HAP-1 (cell line): Measurements from ENCODE around the gene UNC119.

Experiments used
- DNase-seq, 2 experiments: peaks; one replicate each; pipeline ENCODE4 v3.0.0-alpha.2; 2016 to 2020; ENCODE audit warnings: low spot score in 2 of 2
- H3K27me3 ChIP-seq: fragments of 250-450 bp; sonication (Bioruptor Pico); 2 replicates; pipeline ENCODE4 v1.5.1; 2020; ENCODE audit warnings: low read depth, mild to moderate bottlenecking, moderate library complexity
- H3K36me3 ChIP-seq: fragments of 250-450 bp; sonication (Bioruptor Pico); replicated peaks from 2 replicates; pipeline ENCODE4 v1.5.1; 2020; ENCODE audit warnings: mild to moderate bottlenecking
- H3K4me1 ChIP-seq: fragments of 250-450 bp; sonication (Bioruptor Pico); 2 replicates; pipeline ENCODE4 v1.5.1; 2020; ENCODE audit warnings: mild to moderate bottlenecking
- H3K4me3 ChIP-seq: fragments of 250-450 bp; sonication (Bioruptor Pico); 2 replicates; pipeline ENCODE4 v1.5.1; 2020; ENCODE audit warnings: mild to moderate bottlenecking, moderate library complexity
- H3K9me3 ChIP-seq: fragments of 250-450 bp; sonication (Bioruptor Pico); 2 replicates; pipeline ENCODE4 v1.5.1; 2020; ENCODE audit warnings: mild to moderate bottlenecking, moderate library complexity
- in situ Hi-C: fragments of 300-500 bp; cut with MboI; formaldehyde crosslinking; loops from 3 replicates; pipeline ENCODE4 v1.14.3; 2020; ENCODE audit warnings: low sequenced_read_pairs, inconsistent platforms, mixed read lengths

The UNC119 gene

GRCh38 chr17:28567604-28568003, 15.2 kb upstream of the UNC119 start:
- Histone ChIP-seq H3K4me3 (no peak overlapping the region), H3K9me3 (no peaks in the 10 kb centered on the region), H3K27me3 (no peaks in the 10 kb centered on the region), H3K36me3 (peaks cover 34% of the 10 kb centered on the region), H3K4me1 (peaks cover 10% of the 10 kb centered on the region)
- in situ Hi-C loops: no loop called here
- DNase-seq: no peak

GRCh38 chr17:28563475-28563874, 11.1 kb upstream of the UNC119 start:
- in situ Hi-C loops: no loop called here
- DNase-seq: no peak
- H3K27me3 ChIP-seq: no peaks in the 10 kb centered on the region

GRCh38 chr17:28555022-28555421, 2.6 kb upstream of the UNC119 start:
- Histone ChIP-seq H3K27me3 (no peaks in the 10 kb centered on the region), H3K9me3 (no peaks in the 10 kb centered on the region), H3K36me3 (peaks cover 67% of the 10 kb centered on the region), H3K4me1 (peaks cover 3% of the 10 kb centered on the region), H3K4me3 (no peak overlapping the region)
- DNase-seq: no peak
- in situ Hi-C loops: no loop called here

More at GRCh38 chr17:28563475-28563874, 11.1 kb upstream of the UNC119 start:
- Histone ChIP-seq H3K4me1 (no peaks in the 10 kb centered on the region), H3K9me3 (no peaks in the 10 kb centered on the region), H3K4me3 (no peak overlapping the region), H3K36me3 (peaks cover 63% of the 10 kb centered on the region)

DNA sequence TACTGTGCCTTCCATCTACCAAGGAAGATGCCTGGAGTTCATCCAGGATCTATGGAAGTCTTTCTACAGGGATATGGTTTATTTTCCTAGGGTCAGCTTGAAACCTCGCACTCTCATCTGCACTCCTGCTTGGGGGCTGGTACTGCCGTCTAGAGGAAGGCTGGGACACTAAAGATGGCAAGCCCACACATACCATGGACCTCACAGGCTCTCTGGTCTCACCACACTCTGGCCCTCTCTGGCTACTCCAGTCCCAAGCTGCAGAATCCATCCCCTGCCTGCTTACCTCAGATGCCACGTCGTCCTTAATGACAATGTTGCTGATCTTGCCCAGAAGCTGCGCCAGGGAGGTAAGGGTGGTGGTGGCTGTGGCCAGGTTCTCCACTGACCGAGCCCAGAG, 2.1 kb upstream of the UNC119 start:
- in situ Hi-C loops: no loop called here
- Histone ChIP-seq H3K4me3 (no peak overlapping the region), H3K27me3 (no peaks in the 10 kb centered on the region), H3K4me1 (peaks cover 3% of the 10 kb centered on the region), H3K36me3 (peaks cover 63% of the 10 kb centered on the region), H3K9me3 (no peaks in the 10 kb centered on the region)
- no peak for DNase-seq

DNA sequence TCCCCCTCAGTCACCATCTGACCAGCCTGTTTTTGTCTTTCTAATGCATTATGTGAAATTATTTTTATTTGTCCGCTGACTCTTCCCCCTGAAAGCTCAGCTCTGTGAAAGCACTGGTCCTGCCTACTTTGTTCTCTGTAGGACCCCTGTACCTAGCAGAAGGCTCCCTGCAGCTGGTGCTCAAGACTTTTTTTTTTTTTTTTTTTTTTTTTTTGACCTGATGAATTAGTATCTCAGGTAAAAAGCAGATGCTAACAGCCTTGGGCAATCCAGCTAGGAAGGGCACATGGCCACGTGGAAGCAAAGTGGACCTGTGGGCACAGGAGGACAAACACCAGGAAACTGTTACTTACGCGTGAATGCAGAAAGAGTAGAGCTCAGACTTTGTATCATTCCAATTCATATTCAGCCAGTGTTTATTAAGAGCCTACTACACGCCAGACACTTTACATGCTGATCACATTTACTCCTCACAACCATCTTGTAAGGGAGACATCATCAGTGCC, 629 bp upstream of the UNC119 start:
- H3K4me1 ChIP-seq: peaks cover 3% of the 10 kb centered on the region
- no peaks in the 10 kb centered on the region for H3K27me3 ChIP-seq
- in situ Hi-C loops: no loop called here
- DNase-seq: no peak
- peak overlapping the region; percentile 72; the same call in 1 of the 2 replicates for H3K4me3 ChIP-seq
- H3K9me3 ChIP-seq: no peaks in the 10 kb centered on the region
- peaks cover 51% of the 10 kb centered on the region for H3K36me3 ChIP-seq

DNA sequence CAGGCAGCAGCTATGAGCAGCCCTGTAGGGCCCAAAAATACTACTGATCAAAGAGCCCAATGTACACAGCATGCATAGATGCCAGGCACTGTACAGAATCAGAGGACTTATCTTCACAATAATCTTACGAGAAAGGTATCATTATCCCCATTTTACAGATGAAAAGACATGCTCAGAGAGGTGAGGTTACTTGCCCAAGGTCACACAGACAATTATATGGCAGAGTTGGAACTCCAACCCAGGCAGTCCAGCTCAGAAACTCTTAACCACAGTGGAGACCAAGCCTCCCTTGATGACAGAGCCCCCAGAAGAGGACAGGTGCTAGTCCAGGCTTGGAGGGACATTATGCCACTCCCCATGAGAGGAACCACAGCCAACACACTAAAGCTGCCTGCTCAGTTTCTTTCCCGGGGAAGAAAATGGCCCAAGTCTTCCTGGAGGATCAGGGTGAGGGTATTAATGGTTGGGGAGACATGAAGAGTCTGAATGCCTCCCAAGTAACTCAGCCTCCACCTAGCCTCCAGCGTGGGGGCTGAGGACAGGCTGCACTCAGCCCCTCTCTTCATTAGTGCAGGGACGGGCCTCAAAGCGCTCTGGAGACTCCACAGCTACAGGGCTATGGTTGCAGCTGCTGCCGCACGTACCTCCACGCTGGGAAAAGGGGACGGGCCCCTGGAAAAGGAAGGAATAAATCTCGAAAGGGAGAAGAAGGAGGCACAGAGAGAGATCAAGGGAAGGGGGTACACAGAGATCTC, 826 bp downstream of the UNC119 start:
- Histone ChIP-seq H3K36me3 (peaks cover 44% of the 10 kb centered on the region), H3K9me3 (no peaks in the 10 kb centered on the region), H3K4me1 (peaks cover 3% of the 10 kb centered on the region), H3K4me3 (peak overlapping the region; percentile 72), H3K27me3 (no peaks in the 10 kb centered on the region)
- in situ Hi-C loops: no loop called here
- peak; percentile 16 to 46 for DNase-seq

DNA sequence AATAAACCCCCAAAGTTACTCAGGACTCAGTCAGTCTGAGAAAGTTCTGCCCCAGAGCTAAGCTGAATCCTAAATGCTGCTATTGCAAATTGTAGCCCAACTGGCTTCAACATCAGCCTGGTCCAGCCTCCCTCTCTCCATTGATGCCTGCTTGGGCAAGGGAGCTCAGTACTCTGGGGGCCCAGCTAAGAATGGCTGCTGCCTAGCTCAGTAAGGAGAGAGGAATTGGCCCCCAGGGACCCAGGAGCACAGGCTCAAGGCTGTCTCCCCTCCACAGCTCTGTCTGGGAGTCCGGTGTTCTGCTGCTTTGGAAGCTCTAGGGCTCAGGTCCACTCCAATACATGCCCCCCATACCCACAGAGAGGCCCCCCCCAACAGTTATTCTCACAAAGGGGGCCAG, 1.6 kb downstream of the UNC119 start:
- DNase-seq: no peak
- Histone ChIP-seq H3K9me3 (no peaks in the 10 kb centered on the region), H3K4me3 (no peak overlapping the region), H3K36me3 (peaks cover 37% of the 10 kb centered on the region), H3K27me3 (no peaks in the 10 kb centered on the region), H3K4me1 (peaks cover 3% of the 10 kb centered on the region)
- in situ Hi-C loops: no loop called here

- Histone ChIP-seq H3K4me3 (no peak overlapping the region), H3K27me3 (no peaks in the 10 kb centered on the region), H3K36me3 (peaks cover 25% of the 10 kb centered on the region), H3K4me1 (peaks cover 3% of the 10 kb centered on the region), H3K9me3 (no peaks in the 10 kb centered on the region)
- DNase-seq: no peak
- in situ Hi-C loops: no loop called here
Measured at GRCh38 chr17:28549236-28550132, 2.9 kb downstream of the UNC119 start.

DNA sequence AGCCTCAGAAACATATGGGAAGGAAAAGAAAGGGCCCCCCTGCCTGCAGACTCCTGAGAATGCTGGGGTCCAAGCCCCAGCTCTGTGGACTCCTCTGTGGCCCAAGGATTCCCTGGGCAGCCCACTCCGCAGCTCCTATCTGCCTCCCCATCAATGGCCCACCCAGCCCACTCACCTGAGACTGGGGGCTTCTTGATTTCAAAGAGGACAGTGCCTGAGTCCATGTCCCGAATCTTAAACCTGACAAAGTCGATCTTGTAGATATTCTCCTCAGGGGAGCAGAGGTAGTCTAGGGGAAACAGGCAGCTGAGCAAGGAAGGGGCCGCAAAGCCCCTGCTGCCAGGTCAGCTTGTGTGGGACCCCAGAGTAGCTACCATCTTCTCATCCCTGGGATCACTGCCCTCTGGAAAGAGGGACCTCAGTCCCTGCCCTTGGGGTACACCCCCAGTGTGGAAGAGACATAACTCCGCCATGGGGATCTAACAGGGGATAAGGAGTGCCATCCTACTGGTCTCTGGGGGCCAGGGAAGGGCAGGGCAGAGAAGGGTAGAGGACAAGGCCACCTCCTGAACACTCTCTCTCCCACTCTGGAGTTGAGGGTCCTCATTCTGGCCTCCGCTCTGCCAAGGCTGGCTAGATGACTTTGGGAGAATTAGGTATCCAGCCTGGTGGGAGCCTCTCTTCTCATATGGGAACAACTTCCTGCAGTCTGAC, 3.9 kb downstream of the UNC119 start:
- H3K27me3 ChIP-seq: no peaks in the 10 kb centered on the region
- peaks cover 16% of the 10 kb centered on the region for H3K36me3 ChIP-seq
- DNase-seq: no peak
- H3K4me3 ChIP-seq: no peak overlapping the region
- in situ Hi-C loops: no loop called here
- no peaks in the 10 kb centered on the region for H3K9me3 ChIP-seq
- H3K4me1 ChIP-seq: peaks cover 3% of the 10 kb centered on the region

DNA sequence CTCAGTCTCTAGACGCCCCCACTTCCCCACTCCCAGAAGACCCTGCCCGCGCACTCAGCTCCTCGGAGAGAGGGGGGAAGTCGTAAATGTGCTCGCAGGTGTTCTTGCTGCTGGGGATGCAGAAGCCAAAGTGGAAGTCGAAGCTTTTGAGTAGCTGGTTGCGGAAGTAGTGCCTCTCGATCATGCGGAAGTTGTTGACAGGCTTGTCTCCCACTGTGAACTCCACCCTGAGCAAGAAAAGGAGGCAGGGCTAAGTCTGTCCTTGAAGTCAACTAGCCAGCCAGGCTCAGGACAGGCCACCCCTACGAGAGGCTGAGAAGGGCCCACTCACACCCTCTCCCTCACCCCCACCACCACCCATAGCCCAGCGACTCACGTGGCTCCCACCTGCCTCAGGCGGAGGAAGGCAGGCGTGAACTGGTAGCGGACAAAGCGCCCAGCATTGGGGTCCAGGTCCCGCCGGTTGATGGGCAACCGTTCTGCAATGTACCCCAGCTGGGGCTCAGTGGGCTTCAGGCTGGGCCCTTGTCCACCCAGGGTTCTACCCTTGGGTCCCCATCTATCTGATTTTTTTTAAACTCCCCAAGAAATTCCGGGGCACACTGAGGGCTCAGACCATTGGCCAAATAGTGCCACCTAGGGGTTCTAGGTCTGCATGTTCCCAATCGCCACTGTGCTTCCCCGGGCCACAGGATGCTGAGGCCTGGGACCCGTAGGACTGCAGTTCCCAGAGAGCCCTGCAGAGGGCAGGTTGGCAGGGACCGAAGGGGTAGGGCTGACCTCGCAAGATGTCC, 4.6 kb downstream of the UNC119 start:
- no peak overlapping the region for H3K4me3 ChIP-seq
- in situ Hi-C loops: no loop called here
- H3K36me3 ChIP-seq: peaks cover 10% of the 10 kb centered on the region

GRCh38 chr17:28547096-28547622, 5.3 kb downstream of the UNC119 start:
- Histone ChIP-seq H3K4me1 (no peaks in the 10 kb centered on the region), H3K4me3 (no peak overlapping the region), H3K27me3 (no peaks in the 10 kb centered on the region), H3K9me3 (no peaks in the 10 kb centered on the region), H3K36me3 (peaks cover 9% of the 10 kb centered on the region)
- DNase-seq: no peak
- in situ Hi-C loops: no loop called here

More for the DNA sequence above, 4.6 kb downstream of the UNC119 start:
- no peaks in the 10 kb centered on the region for H3K9me3 ChIP-seq
- DNase-seq: peak; percentile 51 to 89
- peaks cover 2% of the 10 kb centered on the region for H3K4me1 ChIP-seq
- H3K27me3 ChIP-seq: no peaks in the 10 kb centered on the region

DNA sequence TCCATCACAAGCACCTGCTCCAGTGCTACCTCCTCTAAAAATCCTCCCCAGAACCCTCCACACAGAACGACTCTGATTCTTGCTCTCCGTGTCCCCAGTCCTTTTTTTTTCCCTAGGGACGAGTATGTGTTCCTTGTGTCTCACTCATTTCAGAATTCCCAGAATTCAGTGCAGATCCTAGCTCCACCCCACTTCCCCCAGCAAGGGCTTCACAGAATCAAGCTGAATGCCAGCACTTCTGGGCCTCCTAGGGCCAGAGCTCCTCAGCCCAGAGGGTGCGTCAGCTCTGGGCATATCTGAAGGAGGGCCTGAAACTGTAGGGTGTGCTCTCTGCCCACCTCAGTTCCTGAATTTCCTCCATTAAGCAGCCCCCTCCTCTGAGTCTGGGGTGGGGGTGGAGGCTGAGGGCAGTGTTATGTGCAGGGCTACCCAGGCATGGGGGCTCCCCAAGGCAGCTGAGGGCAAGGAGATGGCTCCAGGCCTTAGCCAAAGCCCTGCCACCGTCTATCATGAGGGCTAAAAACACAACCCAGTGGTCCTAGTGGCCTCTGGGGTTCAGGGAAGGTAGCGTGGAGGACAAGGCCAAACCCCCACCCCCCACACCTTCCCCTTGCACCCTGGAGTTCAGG, 6.5 kb downstream of the UNC119 start:
- in situ Hi-C loops: no loop called here
- Histone ChIP-seq H3K27me3 (no peaks in the 10 kb centered on the region), H3K4me1 (no peaks in the 10 kb centered on the region), H3K9me3 (no peaks in the 10 kb centered on the region), H3K4me3 (no peak overlapping the region), H3K36me3 (peaks cover 9% of the 10 kb centered on the region)
- DNase-seq: no peak
